Islet precursor cell (in vitro differentiated cells): ENCODE measurements around the gene CMTM1.
A peak's percentile ranks its signal among the peaks of the same experiment; 100 is the strongest.
"Not testable (repeated sequence)": the region's sequence is repeated elsewhere in the genome, so short reads cannot be mapped to it uniquely, and the experiment has no call there.

Experiments
- DNase-seq: peaks from one replicate; pipeline ENCODE4 v3.0.0-alpha.2; 2018

Gene CMTM1

GRCh38 chr16:66563574-66564334 is 2.5 kb upstream of the CMTM1 start:
- DNase-seq = no peak

GRCh38 chr16:66567270-66567669 is 1.0 kb downstream of the CMTM1 start:
- not testable (repeated sequence) for DNase-seq

- no peak for DNase-seq
Observed at GRCh38 chr16:66568355-66568754, 2.1 kb downstream of the CMTM1 start.

GRCh38 chr16:66569131-66569530 is 2.9 kb downstream of the CMTM1 start:
- no peak for DNase-seq

GRCh38 chr16:66569827-66570405 is 3.7 kb downstream of the CMTM1 start:
- no peak for DNase-seq

GRCh38 chr16:66572356-66572755 is 6.1 kb downstream of the CMTM1 start:
- no peak for DNase-seq

- DNase-seq = no peak
Observed at GRCh38 chr16:66574081-66574480, 7.8 kb downstream of the CMTM1 start.

GRCh38 chr16:66574531-66574930 is 8.3 kb downstream of the CMTM1 start:
- no peak for DNase-seq

GRCh38 chr16:66575060-66575459 is 8.8 kb downstream of the CMTM1 start:
- DNase-seq = no peak

GRCh38 chr16:66576296-66576695 is 10.1 kb downstream of the CMTM1 start:
- no peak for DNase-seq

GRCh38 chr16:66578651-66579531 is 12.7 kb downstream of the CMTM1 start, which contains the start of gene CMTM2:
Gene CMTM2 (plus strand): TSS chr16:66579463. CDS start chr16:66579608, 145 bp downstream.
- DNase-seq = no peak

GRCh38 chr16:66580605-66581209 is 14.5 kb downstream of the CMTM1 start:
- no peak for DNase-seq

- no peak for DNase-seq
Observed at GRCh38 chr16:66581246-66581952, 15.2 kb downstream of the CMTM1 start.

- DNase-seq = no peak
Observed at GRCh38 chr16:66585481-66586239, 19.4 kb downstream of the CMTM1 start.

- peak; percentile 17 for DNase-seq
Observed at GRCh38 chr16:66587881-66588600, 21.8 kb downstream of the CMTM1 start.

- no peak for DNase-seq
Observed at GRCh38 chr16:66588981-66589713, 22.9 kb downstream of the CMTM1 start.

- no peak for DNase-seq
Observed at GRCh38 chr16:66590322-66590721, 24.1 kb downstream of the CMTM1 start.

- no peak for DNase-seq
Observed at GRCh38 chr16:66591018-66591417, 24.8 kb downstream of the CMTM1 start.

- DNase-seq = no peak
Observed at GRCh38 chr16:66592241-66592640, 26.0 kb downstream of the CMTM1 start.

GRCh38 chr16:66592814-66593213 is 26.6 kb downstream of the CMTM1 start:
- DNase-seq = no peak
